Measurements from ENCODE around the gene PRKCD.

The PRKCD gene

DNA sequence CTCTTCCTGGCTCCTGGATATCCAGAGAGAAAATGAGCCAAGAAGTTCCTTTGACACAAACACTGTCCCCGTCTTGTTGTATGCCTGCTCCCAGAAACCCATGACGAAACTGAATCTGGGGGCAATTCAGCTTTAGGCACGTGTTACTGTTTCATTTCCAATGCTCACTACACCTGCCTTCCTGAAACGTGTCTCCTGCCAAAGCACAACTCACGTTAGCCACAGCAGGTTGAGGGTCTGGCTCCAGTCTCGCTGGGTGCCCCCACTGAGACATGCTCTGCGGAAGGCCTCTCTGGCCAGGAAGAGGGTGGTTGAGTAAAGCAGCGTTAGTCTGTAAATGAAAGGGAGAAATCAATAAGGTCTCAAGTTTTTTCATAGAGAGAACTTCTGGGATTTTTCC, 37.5 kb upstream of the PRKCD start:
- H3K36me3 ChIP-seq = peaks cover 89% of the 10 kb centered on the region
- no peaks in the 10 kb centered on the region for H3K27me3 ChIP-seq
- no peaks in the 10 kb centered on the region for H4K20me1 ChIP-seq
- no peak overlapping the region for H3K4me3 ChIP-seq
- H3K9ac ChIP-seq = no peak overlapping the region
- H3K4me2 ChIP-seq = no peak overlapping the region
- no peak overlapping the region for H3K27ac ChIP-seq
- 0 out of 2 replicates have a peak, but pooled peaks cover 9% of the 10 kb centered on the region for H3K4me1 ChIP-seq
- TF ChIP-seq Cebpa-rat (IDR thresholded peaks at IDR 0.05) = no peak
- no peaks in the 10 kb centered on the region for H3K9me3 ChIP-seq

DNA sequence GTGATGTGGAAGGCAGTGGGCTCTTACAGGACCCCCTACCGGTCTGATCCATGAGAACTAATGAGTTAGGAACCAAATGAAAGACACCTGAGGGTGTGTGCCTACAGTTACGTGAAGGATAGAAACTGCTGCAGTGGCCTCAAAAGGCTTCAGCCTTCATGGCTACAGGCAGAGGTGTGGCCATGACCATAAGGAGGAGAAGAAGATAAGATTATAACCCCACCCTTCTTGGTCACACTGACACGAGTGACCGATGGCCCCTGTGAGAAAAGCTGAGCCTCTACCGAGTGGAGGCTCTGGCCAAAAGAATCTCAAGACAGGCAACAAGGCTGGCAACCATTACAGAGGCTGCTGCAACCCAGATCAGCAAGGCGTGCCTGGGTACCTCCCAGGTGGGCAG, 37.1 kb upstream of the PRKCD start:
- peaks cover 84% of the 10 kb centered on the region for H3K36me3 ChIP-seq
- H3K27me3 ChIP-seq = no peaks in the 10 kb centered on the region
- H3K4me2 ChIP-seq = no peak overlapping the region
- peaks cover 14% of the 10 kb centered on the region; the same call in 1 of the 2 replicates for H3K4me1 ChIP-seq
- no peak overlapping the region for H3K9ac ChIP-seq
- no peak overlapping the region for H3K4me3 ChIP-seq
- no peaks in the 10 kb centered on the region for H3K9me3 ChIP-seq
- H4K20me1 ChIP-seq = no peaks in the 10 kb centered on the region
- no peak overlapping the region for H3K27ac ChIP-seq
- no peak for TF ChIP-seq Cebpa-rat (IDR thresholded peaks at IDR 0.05)

DNA sequence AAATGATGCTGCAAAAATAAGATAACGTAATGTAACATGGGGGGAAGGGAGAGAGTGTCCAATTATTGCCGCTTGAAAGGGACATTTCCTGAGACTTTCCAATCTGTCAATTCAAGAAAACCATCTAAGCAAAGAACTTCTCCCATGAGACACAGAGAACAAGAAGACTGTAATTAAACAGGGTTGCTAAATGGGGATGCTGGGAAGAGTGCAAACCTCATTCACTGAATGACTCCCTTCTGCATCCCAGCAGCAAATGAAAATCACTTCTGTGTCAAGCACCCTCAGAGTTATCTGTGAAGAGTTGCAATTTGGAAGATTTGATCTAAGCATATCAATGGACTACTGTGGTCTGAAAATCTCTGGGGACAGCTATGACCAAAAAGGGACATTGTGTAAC, 34.4 kb upstream of the PRKCD start:
- no peaks in the 10 kb centered on the region for H3K27me3 ChIP-seq
- H3K36me3 ChIP-seq = peaks cover 58% of the 10 kb centered on the region
- no peak overlapping the region for H3K4me2 ChIP-seq
- peaks cover 32% of the 10 kb centered on the region for H3K4me1 ChIP-seq
- no peak for TF ChIP-seq Cebpa-rat (IDR thresholded peaks at IDR 0.05)
- H3K9me3 ChIP-seq = no peaks in the 10 kb centered on the region
- no peak overlapping the region for H3K9ac ChIP-seq
- H3K4me3 ChIP-seq = no peak overlapping the region
- H4K20me1 ChIP-seq = no peaks in the 10 kb centered on the region
- no peak overlapping the region for H3K27ac ChIP-seq

DNA sequence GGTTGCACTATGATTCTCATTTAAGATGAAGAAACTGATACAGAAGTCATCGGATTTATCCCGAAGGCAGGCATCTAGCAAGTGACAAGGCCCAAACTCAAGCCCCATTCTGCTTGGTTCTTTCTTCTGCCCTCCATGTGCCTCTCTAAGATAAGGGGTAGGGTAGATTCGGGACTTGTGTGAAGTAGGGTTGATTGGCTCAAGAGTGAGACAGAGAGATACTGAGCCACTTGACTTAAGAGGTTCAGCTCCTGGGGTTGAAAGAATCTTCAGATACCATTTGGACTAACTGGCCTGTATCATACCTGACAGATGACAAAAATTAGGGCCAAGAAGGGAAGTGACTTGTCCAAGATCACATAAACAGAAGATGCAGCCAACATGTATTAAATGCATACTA, 31.7 kb upstream of the PRKCD start:
- TF ChIP-seq Cebpa-rat (IDR thresholded peaks at IDR 0.05) = no peak
- H4K20me1 ChIP-seq = no peaks in the 10 kb centered on the region

DNA sequence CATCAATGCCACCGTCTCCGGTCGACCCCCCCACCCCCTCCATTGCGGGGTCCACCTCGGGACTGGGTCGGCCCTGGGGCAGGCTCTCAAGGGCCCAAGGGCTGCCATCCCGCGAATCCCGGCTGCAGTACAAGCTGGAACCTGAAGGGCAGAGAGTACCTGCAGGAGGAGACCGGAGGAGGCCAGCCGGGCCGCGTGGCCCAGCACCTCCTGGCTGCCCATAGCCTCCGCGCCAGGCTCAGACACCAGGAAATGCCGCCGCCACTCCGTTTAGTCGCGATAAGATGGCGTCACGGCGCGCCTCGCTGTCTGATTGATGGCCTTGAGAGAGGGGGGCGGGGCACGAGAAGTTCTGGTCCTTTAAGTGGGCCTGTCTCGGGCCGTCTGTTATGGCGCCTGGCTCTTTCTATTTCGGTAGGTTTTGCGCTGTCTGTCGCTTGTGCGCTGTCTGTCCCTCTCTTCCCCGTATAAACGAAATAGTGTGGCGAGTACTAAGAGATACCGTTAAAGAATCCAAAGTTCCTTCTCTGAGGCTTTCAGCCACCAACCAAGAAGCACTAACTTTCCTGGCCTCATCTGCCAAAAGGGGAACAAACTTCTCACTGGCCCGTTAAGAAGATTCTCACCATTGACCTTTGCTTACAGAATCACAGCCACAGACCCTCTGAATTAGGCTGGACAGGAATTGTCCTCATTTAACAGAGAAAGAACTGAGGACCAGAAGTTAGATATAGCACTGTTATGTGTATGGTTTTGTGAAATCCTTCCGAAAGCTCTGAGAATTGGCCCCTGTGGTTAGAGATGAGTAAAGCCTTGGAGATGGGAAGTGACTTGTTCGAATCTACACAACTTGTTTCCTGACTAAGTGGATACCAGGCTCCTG, 30.6 kb upstream of the PRKCD start, which contains the start of gene RFT1:
TSS of gene RFT1 (minus strand) at position 257 of the 883 bp plus-strand sequence. CDS start at position 222, 35 bp downstream.
- peaks cover 19% of the 10 kb centered on the region for H3K36me3 ChIP-seq
- no peak for TF ChIP-seq Cebpa-rat (IDR thresholded peaks at IDR 0.05)
- no peaks in the 10 kb centered on the region for H3K27me3 ChIP-seq
- H3K4me2 ChIP-seq = peak within 1 kb of the TSS; percentile 95
- H3K27ac ChIP-seq = peak within 1 kb of the TSS; percentile 91
- H3K4me1 ChIP-seq = peaks cover 33% of the 10 kb centered on the region
- H3K9me3 ChIP-seq = no peaks in the 10 kb centered on the region
- peak within 1 kb of the TSS; percentile 94 for H3K9ac ChIP-seq
- H4K20me1 ChIP-seq = no peaks in the 10 kb centered on the region
- H3K4me3 ChIP-seq = peak within 1 kb of the TSS; percentile 84

More for the DNA sequence above, 31.7 kb upstream of the PRKCD start:
- H3K36me3 ChIP-seq = peaks cover 30% of the 10 kb centered on the region
- H3K4me2 ChIP-seq = peak overlapping the region; percentile 95
- no peaks in the 10 kb centered on the region for H3K9me3 ChIP-seq
- H3K27me3 ChIP-seq = no peaks in the 10 kb centered on the region
- peaks cover 33% of the 10 kb centered on the region for H3K4me1 ChIP-seq
- peak overlapping the region; percentile 84 for H3K4me3 ChIP-seq
- peak overlapping the region; percentile 91 for H3K27ac ChIP-seq
- peak overlapping the region; percentile 94 for H3K9ac ChIP-seq

DNA sequence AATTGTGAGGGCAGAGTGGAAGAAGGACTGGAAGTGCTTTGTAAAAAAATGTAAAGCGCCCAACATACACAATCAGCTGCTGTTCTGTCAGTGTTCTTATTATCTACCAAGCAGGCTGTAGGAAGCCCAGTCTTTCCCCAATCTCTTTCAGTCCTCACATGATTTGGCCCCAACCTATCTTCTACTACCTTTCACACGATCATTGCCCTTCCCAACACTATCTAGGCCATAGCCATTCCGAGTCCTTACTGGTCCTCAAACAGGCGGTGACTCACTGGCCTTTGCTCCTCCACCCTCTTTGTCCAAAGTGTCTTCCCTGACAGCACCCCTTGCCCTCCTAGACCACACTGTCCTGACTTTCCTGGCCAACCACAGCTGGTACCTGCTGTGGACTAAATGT, 29.9 kb upstream of the PRKCD start:
- peak overlapping the region; percentile 95 for H3K4me2 ChIP-seq
- H3K27ac ChIP-seq = peak overlapping the region; percentile 91
- no peaks in the 10 kb centered on the region for H4K20me1 ChIP-seq
- H3K36me3 ChIP-seq = peaks cover 13% of the 10 kb centered on the region
- peak overlapping the region; percentile 84 for H3K4me3 ChIP-seq
- no peak for TF ChIP-seq Cebpa-rat (IDR thresholded peaks at IDR 0.05)
- peaks cover 33% of the 10 kb centered on the region for H3K4me1 ChIP-seq
- no peaks in the 10 kb centered on the region for H3K27me3 ChIP-seq
- peak overlapping the region; percentile 94 for H3K9ac ChIP-seq
- no peaks in the 10 kb centered on the region for H3K9me3 ChIP-seq

DNA sequence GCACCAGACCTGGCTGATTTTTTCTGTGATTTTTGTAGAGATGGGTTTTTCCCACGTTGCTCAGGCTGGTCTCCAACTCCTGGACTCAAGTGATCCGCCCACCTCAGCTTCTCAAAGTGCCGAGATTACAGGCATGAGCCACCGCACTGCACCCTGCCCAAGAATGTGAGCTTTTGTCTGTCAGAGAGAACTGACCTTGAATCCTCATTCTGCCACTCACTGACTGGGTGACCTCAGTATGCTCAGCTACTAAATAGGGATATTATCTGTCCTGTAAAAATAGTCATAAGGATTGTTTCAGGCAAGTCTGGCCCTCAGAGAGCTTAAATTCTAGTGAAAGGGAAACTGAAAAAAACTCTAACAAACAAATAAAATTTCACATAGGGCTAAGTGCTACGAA, 28.7 kb upstream of the PRKCD start:
- no peak for TF ChIP-seq Cebpa-rat (IDR thresholded peaks at IDR 0.05)
- Histone ChIP-seq H3K4me1 (peaks cover 26% of the 10 kb centered on the region), H3K4me3 (no peak overlapping the region), H3K9ac (no peak overlapping the region), H3K4me2 (no peak overlapping the region), H3K9me3 (no peaks in the 10 kb centered on the region), H3K36me3 (peaks cover 1% of the 10 kb centered on the region; the same call in 1 of the 2 replicates), H3K27ac (no peak overlapping the region), H4K20me1 (no peaks in the 10 kb centered on the region), H3K27me3 (no peaks in the 10 kb centered on the region)

DNA sequence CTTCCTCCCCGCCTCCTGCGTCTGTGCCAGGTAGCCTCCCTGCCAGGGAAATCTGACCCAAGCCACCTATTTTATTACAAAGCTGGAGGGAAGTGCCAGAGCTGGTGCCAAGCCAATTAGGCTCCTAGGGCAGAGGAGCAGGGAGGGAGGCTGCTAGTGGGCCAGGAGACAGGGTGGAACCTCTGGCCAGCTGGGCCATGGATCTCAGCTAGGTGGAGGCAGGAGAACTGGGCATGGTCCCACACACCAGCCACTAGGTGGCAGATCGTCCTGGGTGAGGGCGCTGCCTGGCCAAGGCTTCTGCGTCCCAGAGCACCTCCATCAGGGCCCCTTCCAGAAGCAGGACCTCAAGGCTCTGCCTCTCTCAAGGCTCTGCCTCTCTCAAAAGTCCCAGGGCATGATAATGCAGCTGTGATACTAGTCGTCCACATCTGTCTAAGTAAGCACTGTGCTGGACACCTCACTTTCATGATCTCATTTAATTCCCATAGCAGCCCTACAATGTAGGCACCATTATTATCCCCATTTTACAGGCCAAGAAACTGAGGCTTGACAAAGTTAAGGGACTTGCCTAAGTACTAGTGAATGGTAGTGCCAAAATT, 26.3 kb upstream of the PRKCD start:
- peaks cover 11% of the 10 kb centered on the region for H3K4me1 ChIP-seq
- no peaks in the 10 kb centered on the region for H3K27me3 ChIP-seq
- H3K4me3 ChIP-seq = no peak overlapping the region
- H4K20me1 ChIP-seq = no peaks in the 10 kb centered on the region
- no peaks in the 10 kb centered on the region for H3K36me3 ChIP-seq
- H3K27ac ChIP-seq = no peak overlapping the region
- no peak overlapping the region for H3K4me2 ChIP-seq
- H3K9ac ChIP-seq = no peak overlapping the region
- H3K9me3 ChIP-seq = no peaks in the 10 kb centered on the region
- TF ChIP-seq Cebpa-rat (IDR thresholded peaks at IDR 0.05) = no peak

DNA sequence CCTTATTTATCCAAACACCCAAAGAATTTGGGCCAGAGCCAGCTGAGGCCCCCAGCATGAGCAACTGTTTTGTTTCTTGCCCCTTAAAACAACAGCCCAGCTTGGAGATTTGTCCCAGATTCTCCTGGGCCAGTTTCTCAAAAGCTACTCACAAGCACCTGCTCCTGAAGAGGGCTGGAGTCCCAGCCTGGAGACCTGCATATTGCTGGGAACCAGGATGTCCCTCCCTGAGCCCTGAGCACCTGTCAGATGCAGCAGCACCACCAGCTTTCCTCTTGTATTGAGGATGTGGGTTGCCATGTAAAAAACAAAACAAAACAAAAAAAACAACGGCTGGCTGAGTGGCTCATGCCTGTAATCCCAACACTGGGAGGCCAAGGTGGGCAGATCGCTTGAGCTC, 23.8 kb upstream of the PRKCD start:
- Histone ChIP-seq H4K20me1 (no peaks in the 10 kb centered on the region), H3K36me3 (no peaks in the 10 kb centered on the region), H3K4me3 (no peak overlapping the region), H3K4me2 (no peak overlapping the region), H3K4me1 (peaks cover 19% of the 10 kb centered on the region), H3K27me3 (no peaks in the 10 kb centered on the region), H3K27ac (no peak overlapping the region), H3K9me3 (no peaks in the 10 kb centered on the region), H3K9ac (no peak overlapping the region)
- no peak for TF ChIP-seq Cebpa-rat (IDR thresholded peaks at IDR 0.05)

DNA sequence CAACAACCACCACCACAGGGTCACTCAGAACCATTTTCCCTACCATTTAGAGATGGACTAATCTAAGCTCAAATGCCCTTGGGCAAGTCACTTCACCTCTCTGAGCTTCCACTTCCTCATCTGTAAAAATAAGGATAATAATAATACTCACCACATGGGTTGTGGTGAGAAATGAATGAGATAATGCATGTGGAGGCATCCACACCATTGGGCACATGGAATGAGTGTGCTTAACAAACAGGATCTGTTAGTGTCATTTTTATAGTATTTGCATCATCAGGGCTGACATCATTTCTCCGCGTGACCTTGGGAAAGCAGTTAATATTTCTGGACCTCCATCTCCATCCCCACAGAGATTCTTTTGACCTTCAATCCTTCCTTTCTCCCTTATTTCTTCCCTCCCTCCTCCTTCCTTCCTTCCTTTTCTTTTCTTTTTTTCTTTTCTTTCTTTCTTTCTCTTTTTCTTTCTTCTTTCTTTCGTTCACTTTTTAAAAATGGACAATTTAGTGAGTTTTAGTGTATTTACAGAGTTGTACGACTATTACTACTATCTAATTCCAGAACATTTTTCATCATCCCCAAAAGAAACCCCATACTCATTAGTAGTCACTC, 23.1 kb upstream of the PRKCD start:
- H3K4me2 ChIP-seq = no peak overlapping the region
- no peak overlapping the region for H3K4me3 ChIP-seq
- TF ChIP-seq Cebpa-rat (IDR thresholded peaks at IDR 0.05) = no peak
- H3K4me1 ChIP-seq = peaks cover 19% of the 10 kb centered on the region
- no peak overlapping the region for H3K27ac ChIP-seq
- no peak overlapping the region for H3K9ac ChIP-seq
- H4K20me1 ChIP-seq = no peaks in the 10 kb centered on the region
- H3K9me3 ChIP-seq = no peaks in the 10 kb centered on the region
- no peaks in the 10 kb centered on the region for H3K36me3 ChIP-seq
- no peaks in the 10 kb centered on the region for H3K27me3 ChIP-seq
